GM12891 (cell line): ENCODE measurements around the gene COL4A2.

Experiments used
- PAX5 ChIP-seq: IDR thresholded peaks from 2 replicates; pipeline ENCODE4 v1.6.1; 2011; ENCODE audit warnings: low read length, moderate library complexity, mild to moderate bottlenecking; ENCODE audit not compliant: insufficient read depth, severe bottlenecking
- POLR2A ChIP-seq: IDR thresholded peaks from 2 replicates; pipeline ENCODE4 v1.6.1; 2011; ENCODE audit warnings: low read depth, low read length, control low read depth
- POLR2AphosphoS5 ChIP-seq: IDR thresholded peaks from 2 replicates; pipeline ENCODE4 v1.6.1; 2011; ENCODE audit warnings: low read depth, low read length, control low read depth
- SPI1 ChIP-seq: IDR thresholded peaks from 2 replicates; pipeline ENCODE4 v1.6.1; 2011; ENCODE audit warnings: low read depth, low read length, control low read depth
- TAF1 ChIP-seq: IDR thresholded peaks from 2 replicates; pipeline ENCODE4 v1.6.1; 2011; ENCODE audit warnings: low read depth, low read length, control low read depth

DNA sequence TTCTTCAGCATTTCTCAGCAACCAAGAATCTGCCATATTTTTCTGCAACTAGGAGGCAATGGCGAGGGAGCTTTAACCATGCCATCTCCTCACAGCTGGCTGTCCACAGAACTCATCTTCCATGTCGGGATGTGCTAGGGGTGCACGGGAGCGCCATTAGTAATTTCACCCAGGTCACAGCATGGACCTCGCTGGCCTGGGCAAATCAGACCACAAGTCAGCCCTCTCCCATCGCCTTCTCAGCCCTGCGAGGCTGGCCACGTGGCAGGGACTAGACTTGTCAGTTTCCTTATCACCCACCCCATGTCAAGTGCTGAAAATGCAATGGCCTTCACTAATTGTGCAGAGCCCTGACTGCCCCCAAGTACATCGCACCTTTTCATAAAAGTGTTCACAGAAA, 15.8 kb upstream of the COL4A2 start:
- no peak for TF ChIP-seq POLR2A
- TF ChIP-seq POLR2AphosphoS5: no peak
- TF ChIP-seq TAF1: no peak
- no peak for TF ChIP-seq PAX5
- TF ChIP-seq SPI1: no peak
